ENCODE measurements around the gene IFRD1.
"Not testable (repeated sequence)": the region's sequence is repeated elsewhere in the genome, so short reads cannot be mapped to it uniquely, and the experiment has no call there.

The IFRD1 gene

DNA sequence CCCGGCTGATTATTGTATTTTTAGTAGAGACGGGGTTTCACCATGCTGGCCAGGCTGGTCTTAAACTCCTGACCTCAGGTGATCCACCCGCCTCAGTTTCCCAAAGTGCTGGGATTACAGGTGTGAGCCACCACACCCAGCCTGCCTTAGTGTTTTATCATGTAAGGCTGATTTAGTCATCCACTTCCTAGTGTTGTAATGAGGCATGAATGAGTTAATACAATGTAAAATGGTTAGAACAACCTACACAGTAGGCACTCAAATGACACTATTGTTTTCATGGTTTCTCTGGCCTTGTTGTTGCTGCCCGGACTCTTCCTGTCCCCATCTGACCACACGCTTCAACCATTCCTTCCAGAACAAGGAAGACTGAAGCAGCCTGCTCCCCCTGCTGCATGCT is 66.2 kb downstream of the IFRD1 start:
- not testable (repeated sequence) for DNase-seq (ENCODE audit: low spot score)

DNA sequence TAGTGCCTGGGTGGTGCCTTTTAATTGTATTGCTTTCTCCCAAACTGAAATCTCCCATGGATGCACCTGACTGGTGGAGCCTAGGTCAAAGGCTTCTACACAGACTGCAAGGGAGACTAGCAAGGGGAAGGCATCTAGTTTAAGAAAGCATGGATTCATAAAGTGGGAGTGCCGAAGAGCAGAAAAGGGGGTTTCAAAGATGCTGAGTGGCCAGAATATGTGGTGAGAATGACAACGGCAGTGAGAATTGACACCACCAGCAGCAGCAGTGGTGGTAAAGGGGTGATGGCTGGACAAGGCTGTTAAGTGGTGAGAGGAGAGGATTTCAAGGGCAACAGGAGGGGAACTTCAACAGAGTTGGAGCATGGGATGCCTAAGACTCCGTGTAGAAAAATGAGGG is 67.2 kb downstream of the IFRD1 start:
- DNase-seq (ENCODE audit: low spot score): no peak

GRCh38 chr7:112520787-112521186 is 70.5 kb downstream of the IFRD1 start:
- no peak for DNase-seq (ENCODE audit: low spot score)

DNA sequence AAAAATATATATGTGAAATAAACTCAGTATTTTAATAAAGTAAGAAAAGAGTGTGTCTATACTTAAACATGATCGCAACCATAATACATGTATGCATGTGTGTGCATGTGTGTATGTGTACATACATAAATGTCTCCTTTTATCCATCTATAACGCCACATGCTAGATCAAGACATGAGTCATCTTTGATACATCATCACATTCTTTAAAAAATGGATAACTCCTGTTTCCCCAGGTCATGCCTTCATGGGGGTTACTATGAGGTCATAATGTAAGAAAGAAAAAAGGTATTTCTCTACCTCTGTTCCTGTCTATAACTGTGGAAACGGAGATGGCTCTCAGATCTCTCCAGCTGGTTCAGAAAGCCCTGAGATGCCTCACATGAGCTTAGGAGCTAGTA is 71.7 kb downstream of the IFRD1 start:
- DNase-seq (ENCODE audit: low spot score): no peak

GRCh38 chr7:112523871-112524270 is 73.6 kb downstream of the IFRD1 start:
- no peak for DNase-seq (ENCODE audit: low spot score)

Data from left forelimb (tissue), 1 donor.